HepG2 (cell line): ENCODE results near the gene TUBGCP6.

ENCODE experiments used
- CEBPG ChIP-seq: IDR thresholded peaks from 2 replicates; pipeline ENCODE4 v1.6.1; 2016
- CREB3 ChIP-seq: sonication (generic); formaldehyde crosslinking; IDR thresholded peaks from 2 replicates; pipeline ENCODE4 v1.5.0; 2020; ENCODE audit warnings: missing genetic modification reagents
- CTCF ChIP-seq: sonication (generic); formaldehyde crosslinking; IDR thresholded peaks from 2 replicates; pipeline ENCODE4 v1.5.0; 2020; ENCODE audit warnings: mild to moderate bottlenecking, missing genetic modification reagents, moderate library complexity
- DNMT3B ChIP-seq: conservative IDR thresholded peaks from 2 replicates; pipeline ENCODE4 v1.6.1; 2016; ENCODE audit warnings: missing biosample characterization, control low read depth
- E2F5 ChIP-seq: sonication (generic); formaldehyde crosslinking; conservative IDR thresholded peaks from 2 replicates; pipeline ENCODE4 v1.4.0; 2020; ENCODE audit warnings: missing genetic modification reagents
- JUN ChIP-seq: sonication (generic); formaldehyde crosslinking; IDR thresholded peaks from 2 replicates; pipeline ENCODE4 v1.4.0; 2020; ENCODE audit warnings: mild to moderate bottlenecking, missing genetic modification reagents
- POLR2AphosphoS5 ChIP-seq: IDR thresholded peaks from 2 replicates; pipeline ENCODE4 v1.6.1; 2012; ENCODE audit warnings: low read depth, low read length
- TFE3 ChIP-seq: IDR thresholded peaks from 2 replicates; pipeline ENCODE4 v1.6.1; 2016
- TRIM24 ChIP-seq: sonication (generic); formaldehyde crosslinking; IDR thresholded peaks from 2 replicates; pipeline ENCODE4 v1.8.0; 2022; ENCODE audit warnings: mild to moderate bottlenecking, missing genetic modification reagents
- ZNF7 ChIP-seq: IDR thresholded peaks from 2 replicates; pipeline ENCODE4 v1.6.1; 2016; ENCODE audit warnings: missing biosample characterization, missing genetic modification reagents

GRCh38 chr22:50257041-50257440 lies 12.2 kb upstream of the TUBGCP6 start:
- no peak for TF ChIP-seq CREB3 (CRISPR knock-in tag)
- TF ChIP-seq JUN (CRISPR knock-in tag), result no peak
- no peak for TF ChIP-seq CEBPG (CRISPR knock-in tag)
- no peak for TF ChIP-seq TRIM24 (CRISPR knock-in tag)
- no peak for TF ChIP-seq TFE3 (CRISPR knock-in tag)
- TF ChIP-seq CTCF, result no peak
- no peak for TF ChIP-seq DNMT3B
- no peak for TF ChIP-seq POLR2AphosphoS5
- no peak for TF ChIP-seq ZNF7 (CRISPR knock-in tag)
- TF ChIP-seq E2F5 (CRISPR knock-in tag), result no peak
